C4-2B (cell line): ENCODE data around the gene ZNF367.

Source experiments
- H3K27ac ChIP-seq: fragments of 450-650 bp; 2 replicates; pipeline ENCODE4 v1.5.1; 2017
- ZFX ChIP-seq: fragments of 450-650 bp; IDR thresholded peaks from 2 replicates; pipeline ENCODE4 v1.6.1; 2017
- TF ChIP-seq, protein P1 (sequence below): fragments of 450-650 bp; conservative IDR thresholded peaks from 2 replicates; pipeline ENCODE4 v1.5.1; 2017; ENCODE audit warnings: mild to moderate bottlenecking

Gene ZNF367

DNA sequence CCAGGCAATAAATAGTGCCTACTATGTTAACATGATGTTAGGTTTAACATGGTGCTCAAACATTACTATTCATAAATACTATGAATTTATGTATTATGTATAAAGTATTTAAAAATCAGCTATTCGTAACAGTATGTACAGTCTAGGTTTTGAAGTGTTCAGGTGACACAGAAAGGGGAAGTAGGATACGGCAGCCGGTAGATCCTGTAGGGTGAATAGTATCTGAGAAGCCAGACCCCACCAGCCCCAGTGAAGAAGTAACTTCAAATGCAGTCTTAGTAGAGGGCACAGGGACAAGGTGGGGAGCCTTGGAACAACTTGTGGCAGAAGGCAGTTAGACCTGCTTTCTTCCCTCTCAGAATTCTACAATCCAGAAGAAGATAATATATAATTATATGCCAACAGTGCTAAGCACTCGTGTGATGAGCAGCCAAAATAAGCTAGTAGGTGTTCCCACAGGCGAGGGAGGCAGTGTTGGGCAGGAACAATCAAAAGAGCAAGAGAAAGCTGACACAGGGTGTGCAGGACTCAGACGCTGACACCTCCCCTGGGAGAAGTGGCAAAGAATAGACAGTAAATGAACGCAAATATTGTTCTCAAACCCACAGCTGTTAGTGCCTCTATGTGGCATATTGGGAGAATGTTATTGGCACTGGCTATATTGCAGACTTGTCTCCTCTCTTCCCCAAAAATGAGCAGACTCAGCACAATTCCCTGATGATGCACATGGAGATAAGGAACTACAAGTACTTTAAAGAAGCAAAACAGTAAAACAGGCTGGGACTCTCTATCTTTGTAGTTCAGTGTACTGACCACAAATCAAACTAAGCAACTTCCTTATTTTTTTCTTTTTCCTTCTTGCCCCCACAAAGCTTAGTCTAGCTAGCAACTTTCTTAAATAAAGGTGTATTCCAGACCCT is 4.6 kb downstream of the ZNF367 start:
- H3K27ac ChIP-seq = no peak overlapping the region
- TF ChIP-seq ZFX = no peak
- TF ChIP-seq, protein P1, sequence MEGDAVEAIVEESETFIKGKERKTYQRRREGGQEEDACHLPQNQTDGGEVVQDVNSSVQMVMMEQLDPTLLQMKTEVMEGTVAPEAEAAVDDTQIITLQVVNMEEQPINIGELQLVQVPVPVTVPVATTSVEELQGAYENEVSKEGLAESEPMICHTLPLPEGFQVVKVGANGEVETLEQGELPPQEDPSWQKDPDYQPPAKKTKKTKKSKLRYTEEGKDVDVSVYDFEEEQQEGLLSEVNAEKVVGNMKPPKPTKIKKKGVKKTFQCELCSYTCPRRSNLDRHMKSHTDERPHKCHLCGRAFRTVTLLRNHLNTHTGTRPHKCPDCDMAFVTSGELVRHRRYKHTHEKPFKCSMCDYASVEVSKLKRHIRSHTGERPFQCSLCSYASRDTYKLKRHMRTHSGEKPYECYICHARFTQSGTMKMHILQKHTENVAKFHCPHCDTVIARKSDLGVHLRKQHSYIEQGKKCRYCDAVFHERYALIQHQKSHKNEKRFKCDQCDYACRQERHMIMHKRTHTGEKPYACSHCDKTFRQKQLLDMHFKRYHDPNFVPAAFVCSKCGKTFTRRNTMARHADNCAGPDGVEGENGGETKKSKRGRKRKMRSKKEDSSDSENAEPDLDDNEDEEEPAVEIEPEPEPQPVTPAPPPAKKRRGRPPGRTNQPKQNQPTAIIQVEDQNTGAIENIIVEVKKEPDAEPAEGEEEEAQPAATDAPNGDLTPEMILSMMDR = no peak

DNA sequence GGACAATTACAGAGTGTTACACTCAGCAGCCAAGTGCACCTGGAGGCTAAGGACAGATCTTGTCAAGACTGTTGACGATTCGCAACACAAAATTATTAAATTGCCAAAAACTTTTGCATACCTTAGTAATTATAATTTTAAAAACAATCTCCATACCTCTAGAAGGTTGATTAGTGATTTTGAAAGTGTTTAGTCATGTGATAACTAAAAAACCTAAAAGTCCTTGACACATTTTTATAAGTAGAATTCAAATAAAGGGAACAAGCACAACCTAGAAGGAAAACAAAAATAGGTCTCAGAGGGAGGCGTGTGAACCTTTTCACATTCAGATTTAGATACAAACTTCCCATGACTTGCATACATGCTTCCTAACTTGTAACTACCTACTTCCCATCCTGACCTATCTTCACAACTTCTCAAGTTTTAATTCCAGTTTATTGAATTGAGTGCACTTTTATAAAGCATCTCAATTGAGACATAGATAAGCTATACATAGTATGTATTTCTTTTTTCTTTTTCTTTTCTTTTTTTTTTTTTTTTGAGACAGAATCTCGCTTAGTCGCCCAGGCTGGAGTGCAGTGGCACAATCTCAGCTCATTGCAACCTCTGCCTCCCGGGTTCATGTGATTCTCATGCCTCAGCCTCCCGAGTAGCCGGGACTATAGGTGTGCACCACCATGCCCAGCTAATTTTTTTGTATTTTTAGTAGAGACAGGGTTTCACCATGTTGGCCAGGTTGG is 5.8 kb downstream of the ZNF367 start:
- TF ChIP-seq, protein P1 = no peak
- no peak for TF ChIP-seq ZFX
- H3K27ac ChIP-seq = no peak overlapping the region

DNA sequence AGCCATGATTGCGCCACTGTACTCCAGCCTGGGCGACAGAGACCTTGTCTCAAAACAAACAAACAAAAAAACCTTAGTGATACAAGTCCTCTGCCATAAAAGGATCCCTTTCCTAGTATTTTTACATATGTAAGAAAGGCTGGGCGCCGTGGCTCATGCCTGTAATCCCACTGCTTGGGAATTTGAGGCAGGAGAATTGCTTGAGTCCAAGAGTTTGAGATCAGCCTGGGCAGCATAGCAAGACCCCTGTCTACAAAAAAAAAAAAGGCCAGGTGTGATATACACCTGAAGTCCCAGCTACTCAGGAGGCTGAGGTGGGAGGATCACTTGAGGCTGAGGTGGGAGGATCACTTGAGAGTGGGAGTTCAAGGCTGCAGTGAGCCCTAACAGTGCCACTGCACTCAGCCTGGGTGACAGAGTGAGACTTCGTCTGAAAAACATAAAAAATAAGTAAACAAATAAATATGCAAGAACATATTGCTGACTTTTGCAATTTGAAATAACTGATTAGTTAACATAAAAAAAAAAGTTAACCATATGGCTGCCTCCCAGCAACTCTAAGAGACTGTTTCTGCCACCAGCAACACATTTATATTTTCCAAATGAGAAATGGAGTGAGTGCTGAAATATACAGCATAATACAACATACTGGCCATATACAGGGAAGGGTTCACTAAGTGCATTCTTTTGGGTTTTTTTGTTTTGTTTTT is 6.9 kb downstream of the ZNF367 start:
- TF ChIP-seq, protein P1 = no peak
- no peak for TF ChIP-seq ZFX
- no peak overlapping the region for H3K27ac ChIP-seq

DNA sequence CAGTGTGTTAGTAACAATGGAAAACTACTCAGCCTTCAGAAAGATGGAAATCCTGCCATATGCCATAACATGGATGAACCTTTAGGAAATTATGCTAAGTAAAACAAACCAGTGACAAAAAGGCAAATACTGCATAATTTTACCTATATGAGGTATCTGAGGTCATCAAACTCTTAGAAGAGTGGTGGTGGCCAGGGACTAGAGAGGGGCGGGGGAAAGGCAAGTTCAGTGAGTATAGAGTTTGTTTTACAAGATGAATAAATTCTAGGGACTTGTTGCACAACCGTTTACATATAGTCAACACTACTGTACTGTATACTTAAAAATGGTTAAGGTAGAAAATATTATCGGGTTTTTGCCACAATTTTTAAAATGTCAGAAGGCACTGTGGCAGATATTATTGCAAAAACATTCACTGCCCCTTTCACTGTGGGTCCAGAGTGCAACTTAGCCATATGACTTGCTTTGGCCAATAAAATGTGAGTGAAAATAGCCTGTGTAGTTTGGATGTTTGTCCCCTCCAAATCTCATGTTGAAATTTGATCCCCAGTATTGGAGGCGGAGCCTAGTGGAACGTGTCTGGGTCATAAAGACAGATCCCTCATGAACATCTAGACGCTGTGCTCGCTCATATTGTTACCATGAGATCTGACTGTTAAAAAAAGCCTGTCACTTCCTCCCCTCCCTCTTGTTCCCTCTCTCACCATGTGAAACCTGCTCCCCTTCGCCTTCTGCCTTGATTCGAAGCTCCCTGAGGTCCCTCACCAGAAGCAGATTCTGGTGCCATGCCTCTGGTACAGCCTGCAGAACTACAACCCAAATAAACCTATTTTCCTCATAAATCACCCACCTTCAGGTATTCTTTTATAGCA is 9.5 kb downstream of the ZNF367 start:
- no peak for TF ChIP-seq ZFX
- TF ChIP-seq, protein P1 = no peak
- H3K27ac ChIP-seq = no peak overlapping the region

DNA sequence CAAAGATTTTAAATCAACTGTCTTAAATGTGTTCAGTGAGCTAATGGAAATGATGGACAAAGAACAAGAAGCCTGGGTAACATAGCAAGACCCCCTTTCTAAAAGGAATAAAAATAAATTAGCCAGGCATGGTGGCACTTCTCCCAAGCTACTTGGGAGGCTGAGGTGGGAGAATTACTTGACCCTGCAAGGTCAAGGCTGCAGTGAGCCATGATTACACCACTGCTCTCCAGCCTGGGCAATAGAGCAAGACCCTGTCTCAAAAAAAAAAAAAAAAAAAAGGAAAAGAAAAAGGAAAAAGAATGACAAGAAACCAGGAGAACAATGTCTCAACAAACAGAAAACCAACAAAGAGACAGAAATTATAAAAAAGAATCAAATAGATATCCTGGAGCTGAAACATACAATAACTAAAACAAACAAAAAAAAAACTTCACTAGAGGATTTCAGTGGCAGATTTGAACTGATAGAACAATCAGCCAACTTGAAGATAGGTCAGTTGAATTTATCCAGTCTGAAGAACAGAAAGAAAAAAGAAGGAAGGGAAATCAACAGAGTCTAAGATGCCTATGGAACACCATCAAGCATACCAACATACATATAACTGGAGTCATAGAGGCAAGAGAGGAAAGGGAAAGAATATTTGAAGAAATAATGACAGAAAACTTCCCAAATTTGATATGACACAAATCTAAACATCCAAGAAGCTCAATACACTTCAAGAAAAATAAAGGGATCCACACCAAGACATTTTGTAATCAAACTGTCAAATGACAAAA is 17.8 kb downstream of the ZNF367 start:
- TF ChIP-seq, protein P1 = no peak
- TF ChIP-seq ZFX = no peak
- H3K27ac ChIP-seq = no peak overlapping the region

DNA sequence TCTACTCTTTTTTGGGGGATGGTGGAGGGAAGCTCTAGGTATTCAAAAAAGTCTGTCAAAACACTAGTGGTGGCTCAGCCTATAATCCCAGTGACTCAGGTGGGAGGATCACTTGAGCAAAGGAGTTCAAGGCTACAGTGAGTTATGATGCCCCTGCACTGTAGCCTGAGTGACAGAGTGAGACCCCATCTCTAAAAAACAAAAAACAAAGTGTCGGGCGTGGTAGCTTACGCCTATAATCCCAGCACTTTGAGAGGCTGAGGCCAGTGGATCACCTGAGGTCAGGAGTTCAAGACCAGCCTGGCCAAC is 18.9 kb downstream of the ZNF367 start:
- no peak overlapping the region for H3K27ac ChIP-seq

More for the DNA sequence above, 18.9 kb downstream of the ZNF367 start:
- TF ChIP-seq, protein P1 = no peak
- no peak for TF ChIP-seq ZFX
